IMR-90 (cell line): Measurements from ENCODE around the gene ANKRD27. TPM values are rescaled to one million over a fixed set of nuclear protein-coding genes. Genes with fewer than 3 reads are reported as not detected.

ENCODE experiments used
- ATAC-seq: fragments of 200-7000 bp; cut with Tn5 transposase; 2 replicates; pipeline ENCODE4 v1.9.1; 2020; ENCODE audit warnings: low read depth, mild to moderate bottlenecking, moderate library complexity
- BruUV-seq: library from RNA; stranded (reverse); fragments of 400-500 nt; replicated peaks from 2 replicates; lab custom pipeline; 2021; lab: Mats Ljungman, UMichigan
- CTCF ChIA-PET: fragments of 300-600 bp; formaldehyde crosslinking; extraction: SDS; loops from one replicate; lab custom pipeline; 2021; ENCODE audit warnings: antibody characterized with exemption; lab: Yijun Ruan, JAX
- POLR2A ChIA-PET: fragments of 300-600 bp; sonication (Branson Sonifier 250); formaldehyde crosslinking; loops from one replicate; lab custom pipeline; 2022; ENCODE audit warnings: antibody characterized with exemption; ENCODE audit not compliant: unreplicated experiment; lab: Charles Lee
- DNase-seq: peaks from one replicate; pipeline ENCODE4 v3.0.0; 2013
- H2AFZ ChIP-seq: replicated peaks from 2 replicates; pipeline ENCODE3; 2013; ENCODE audit warnings: low read length, mild to moderate bottlenecking; ENCODE audit not compliant: poor library complexity
- H2AK5ac ChIP-seq: 2 replicates; pipeline ENCODE4 v1.6.1; 2013; ENCODE audit warnings: low read depth, low read length, inconsistent platforms
- H2AK9ac ChIP-seq: replicated peaks from 2 replicates; pipeline ENCODE3; 2013; ENCODE audit warnings: mild to moderate bottlenecking, low read depth, low read length, moderate library complexity; ENCODE audit not compliant: poor library complexity
- H2BK120ac ChIP-seq: 2 replicates; pipeline ENCODE4 v1.6.1; 2013; ENCODE audit warnings: low read depth, low read length, inconsistent platforms
- H2BK15ac ChIP-seq: 3 replicates; pipeline ENCODE4 v1.6.1; 2013; ENCODE audit warnings: low read depth, low read length, inconsistent platforms
- H2BK20ac ChIP-seq: 2 replicates; pipeline ENCODE4 v1.6.1; 2013; ENCODE audit warnings: low read depth, mild to moderate bottlenecking, inconsistent platforms, low read length, moderate library complexity
- H2BK5ac ChIP-seq: 2 replicates; pipeline ENCODE4 v1.6.1; 2013; ENCODE audit warnings: mild to moderate bottlenecking, low read depth, low read length, inconsistent platforms; ENCODE audit not compliant: poor library complexity, severe bottlenecking
- H3K14ac ChIP-seq: replicated peaks from 2 replicates; pipeline ENCODE4 v1.6.1; 2013; ENCODE audit warnings: low read depth, low read length, inconsistent platforms
- H3K18ac ChIP-seq: 2 replicates; pipeline ENCODE4 v1.6.1; 2013; ENCODE audit warnings: low read depth, low read length, control low read depth
- H3K23ac ChIP-seq: 2 replicates; pipeline ENCODE4 v1.6.1; 2013; ENCODE audit warnings: low read depth, low read length, inconsistent platforms
- H3K27ac ChIP-seq: 2 replicates; pipeline ENCODE4 v1.5.1; 2013; ENCODE audit warnings: mild to moderate bottlenecking, control low read depth, low read length; ENCODE audit not compliant: insufficient read depth
- H3K27me3 ChIP-seq: 2 replicates; pipeline ENCODE4 v1.6.1; 2013; ENCODE audit warnings: low read length; ENCODE audit not compliant: control insufficient read depth, insufficient read depth
- H3K36me3 ChIP-seq: 2 replicates; pipeline ENCODE4 v1.6.1; 2013; ENCODE audit warnings: low read length, mixed read lengths; ENCODE audit not compliant: control insufficient read depth, insufficient read depth
- H3K4ac ChIP-seq: 2 replicates; pipeline ENCODE4 v1.6.1; 2013; ENCODE audit warnings: low read depth, low read length, inconsistent platforms
- H3K4me1 ChIP-seq: 2 replicates; pipeline ENCODE4 v1.6.1; 2013; ENCODE audit warnings: low read length, mixed read lengths; ENCODE audit not compliant: control insufficient read depth, insufficient read depth
- H3K4me2 ChIP-seq: 2 replicates; pipeline ENCODE4 v1.6.1; 2013; ENCODE audit warnings: low read depth, mild to moderate bottlenecking, control low read depth, low read length, moderate library complexity
- H3K4me3 ChIP-seq: 2 replicates; pipeline ENCODE4 v1.5.1; 2013; ENCODE audit warnings: low read depth, mild to moderate bottlenecking, control low read depth, low read length, moderate library complexity; ENCODE audit not compliant: insufficient read depth
- H3K56ac ChIP-seq: 2 replicates; pipeline ENCODE4 v1.6.1; 2013; ENCODE audit warnings: low read length, inconsistent platforms; ENCODE audit not compliant: insufficient read depth; ENCODE audit errors: extremely low read depth
- H3K79me1 ChIP-seq, 2 experiments: 2 replicates each; pipeline ENCODE4 v1.6.1; 2013; ENCODE audit warnings: low read length in 2 of 2, inconsistent platforms in 1 of 2, low read depth in 1 of 2
- H3K9ac ChIP-seq: 2 replicates; pipeline ENCODE4 v1.6.1; 2013; ENCODE audit warnings: low read depth, low read length, control low read depth
- H3K9me1 ChIP-seq: 2 replicates; pipeline ENCODE4 v1.6.1; 2013; ENCODE audit warnings: low read length, inconsistent platforms; ENCODE audit not compliant: insufficient read depth
- H3K9me3 ChIP-seq: 2 replicates; pipeline ENCODE4 v1.6.1; 2013; ENCODE audit warnings: low read length; ENCODE audit not compliant: control insufficient read depth, insufficient read depth
- H4K20me1 ChIP-seq: 2 replicates; pipeline ENCODE4 v1.6.1; 2013; ENCODE audit warnings: low read length, inconsistent platforms; ENCODE audit not compliant: insufficient read depth
- H4K5ac ChIP-seq: 2 replicates; pipeline ENCODE4 v1.6.1; 2013; ENCODE audit warnings: mild to moderate bottlenecking, low read depth, low read length, control low read depth
- H4K8ac ChIP-seq, 2 experiments: 2 replicates each; pipeline ENCODE4 v1.6.1; 2013; ENCODE audit warnings: low read depth in 2 of 2, low read length in 2 of 2, control low read depth in 1 of 2, inconsistent platforms in 1 of 2
- H4K91ac ChIP-seq: 2 replicates; pipeline ENCODE4 v1.6.1; 2013; ENCODE audit warnings: low read depth, low read length, inconsistent platforms; ENCODE audit not compliant: insufficient read depth
- BHLHE40 ChIP-seq: fragments of 150-350 bp; IDR thresholded peaks from 2 replicates; pipeline ENCODE4 v1.6.1; 2016; ENCODE audit warnings: mild to moderate bottlenecking, low read depth, low read length
- CEBPB ChIP-seq: IDR thresholded peaks from 2 replicates; pipeline ENCODE4 v1.6.1; 2012; ENCODE audit warnings: low read depth, low read length, improper control_type of control experiment
- CHD1 ChIP-seq: IDR thresholded peaks from 2 replicates; pipeline ENCODE4 v1.6.1; 2012; ENCODE audit warnings: low read depth, low read length, improper control_type of control experiment
- CTCF ChIP-seq: conservative IDR thresholded peaks from 2 replicates; pipeline ENCODE4 v1.5.1; 2012; ENCODE audit warnings: mild to moderate bottlenecking, low read depth, low read length, improper control_type of control experiment
- ELK1 ChIP-seq: fragments of 150-350 bp; IDR thresholded peaks from 2 replicates; pipeline ENCODE4 v1.6.1; 2016; ENCODE audit warnings: low read depth, mild to moderate bottlenecking, low read length, moderate library complexity, borderline replicate concordance
- FOS ChIP-seq: fragments of 150-350 bp; IDR thresholded peaks from 2 replicates; pipeline ENCODE4 v1.6.1; 2016; ENCODE audit warnings: low read depth, low read length
- MAFK ChIP-seq: IDR thresholded peaks from 2 replicates; pipeline ENCODE4 v1.6.1; 2012; ENCODE audit warnings: low read depth, low read length, improper control_type of control experiment
- MAZ ChIP-seq: IDR thresholded peaks from 2 replicates; pipeline ENCODE4 v1.6.1; 2012; ENCODE audit warnings: low read depth, mild to moderate bottlenecking, low read length, improper control_type of control experiment, moderate library complexity, borderline replicate concordance
- MXI1 ChIP-seq: IDR thresholded peaks from 2 replicates; pipeline ENCODE4 v1.6.1; 2012; ENCODE audit warnings: low read depth, mild to moderate bottlenecking, low read length, moderate library complexity, borderline replicate concordance
- NFE2L2 ChIP-seq: fragments of 150-350 bp; IDR thresholded peaks from 2 replicates; pipeline ENCODE4 v1.6.1; 2016; ENCODE audit warnings: low read depth, mild to moderate bottlenecking, low read length
- POLR2A ChIP-seq: IDR thresholded peaks from 2 replicates; pipeline ENCODE4 v1.6.1; 2012; ENCODE audit warnings: mild to moderate bottlenecking, low read depth, low read length
- RAD21 ChIP-seq: IDR thresholded peaks from 2 replicates; pipeline ENCODE4 v1.6.1; 2012; ENCODE audit warnings: low read length, improper control_type of control experiment
- RCOR1 ChIP-seq: IDR thresholded peaks from 2 replicates; pipeline ENCODE4 v1.6.1; 2012; ENCODE audit warnings: mild to moderate bottlenecking, low read length, improper control_type of control experiment; ENCODE audit not compliant: insufficient replicate concordance
- RFX5 ChIP-seq: IDR thresholded peaks from 2 replicates; pipeline ENCODE4 v1.8.0; 2012; ENCODE audit warnings: low read depth, mild to moderate bottlenecking, low read length, moderate library complexity
- SMC3 ChIP-seq: fragments of 150-350 bp; IDR thresholded peaks from 2 replicates; pipeline ENCODE4 v1.6.1; 2016; ENCODE audit warnings: low read depth, mild to moderate bottlenecking, antibody characterized with exemption, low read length, moderate library complexity
- USF2 ChIP-seq: fragments of 150-350 bp; IDR thresholded peaks from 2 replicates; pipeline ENCODE4 v1.6.1; 2017; ENCODE audit warnings: mild to moderate bottlenecking, antibody characterized with exemption, low read length, low read depth
- WGBS, 2 experiments: methylation state at CpG; one replicate each; pipeline versions ENCODE4 v1.1.5 to v1.1.7; 2013; ENCODE audit warnings: missing lambda C conversion rate in 2 of 2; ENCODE audit not compliant: insufficient read length in 1 of 2; ENCODE audit errors: extremely low coverage in 2 of 2; 5-methylcytosine and 5-hydroxymethylcytosine counted together
- dilution Hi-C: fragments of 300-500 bp; cut with HindIII; formaldehyde crosslinking; loops from one replicate; pipeline ENCODE4 v1.14.3; 2018; ENCODE audit warnings: low sequenced_read_pairs; ENCODE audit not compliant: unreplicated experiment
- in situ Hi-C: fragments of 300-500 bp; cut with MboI; formaldehyde crosslinking; loops from 3 replicates; pipeline ENCODE4 v1.14.3; 2019; ENCODE audit warnings: low sequenced_read_pairs, inconsistent platforms, mixed read lengths
- intact Hi-C: fragments of 100-400 bp; cut with micrococcal nuclease; formaldehyde crosslinking; loops from 2 replicates; pipeline ENCODE4 v1.10.0; 2022
- polyA plus RNA-seq, 3 experiments: library from polyadenylated mRNA; depleted of rRNA; stranded (reverse); fragments of >200 nt; gene quantifications; 2 replicates each; pipeline ENCODE4 v1.2.3, GENCODE V29; 2012; ENCODE audit warnings: low replicate concordance in 1 of 3
- total RNA-seq: library from RNA; depleted of rRNA; stranded (reverse); fragments of >200 nt; gene quantifications from 2 replicates; pipeline ENCODE4 v1.2.3, GENCODE V29; 2012

Gene ANKRD27
- total and polyA plus RNA-seq, 2 of the 4 experiments (the other 2 are of a cell fraction) = 16.7 to 35.0 TPM

GRCh38 chr19:32719611-32720059 lies 44.7 kb upstream of the ANKRD27 start, which contains the start of gene TDRD12:
Gene TDRD12 (plus strand): TSS chr19:32719767. CDS start chr19:32720073, 306 bp downstream.
- ATAC-seq (no peak), DNase-seq (no peak)
- Histone ChIP-seq H2AK5ac (no peak within 1 kb of the TSS), H3K9me3 (no peaks in the 10 kb centered on the region), H3K36me3 (peaks cover 2% of the 10 kb centered on the region; the same call in 1 of the 2 replicates), H4K20me1 (no peaks in the 10 kb centered on the region), H2BK120ac (no peak within 1 kb of the TSS), H3K23ac (no peak within 1 kb of the TSS), H3K56ac (no peak within 1 kb of the TSS), H2BK15ac (no peak within 1 kb of the TSS), H3K79me1 (no peaks in the 10 kb centered on the region), H3K4me3 (no peak within 1 kb of the TSS), H2AFZ (no peak within 1 kb of the TSS), H4K8ac (no peak within 1 kb of the TSS), H3K9ac (no peak within 1 kb of the TSS), H3K4me2 (no peak within 1 kb of the TSS), H4K91ac (no peak within 1 kb of the TSS), H3K4me1 (no peaks in the 10 kb centered on the region), H3K27me3 (no peaks in the 10 kb centered on the region), H2AK9ac (no peak within 1 kb of the TSS), H3K4ac (no peak within 1 kb of the TSS), H3K14ac (no peak within 1 kb of the TSS), H3K18ac (no peak within 1 kb of the TSS), H2BK20ac (no peak within 1 kb of the TSS), H4K5ac (no peak within 1 kb of the TSS), H3K9me1 (no peaks in the 10 kb centered on the region), H2BK5ac (no peak within 1 kb of the TSS), H3K27ac (no peak within 1 kb of the TSS)
- WGBS, 2 experiments = 94% methylated on average over 12 of the region's 44 CpGs; no CpG with 5 or more reads in 1 of the 2 experiments
- dilution Hi-C loops = no loop called here
- ChIA-PET CTCF (no interaction called here), POLR2A (no interaction called here)
- intact Hi-C loops = no loop called here
- no TSS peak for BruUV-seq
- TF ChIP-seq RCOR1 (no peak), NFE2L2 (no peak), RAD21 (no peak), SMC3 (no peak), CTCF (no peak), FOS (no peak), ELK1 (no peak), USF2 (no peak), RFX5 (no peak), POLR2A (no peak), CHD1 (no peak), MXI1 (no peak), MAZ (no peak), CEBPB (no peak), BHLHE40 (no peak), MAFK (no peak)
- in situ Hi-C loops = no loop called here
